ENCODE data around the gene CCND1. TPM values are rescaled to one million over a fixed set of nuclear protein-coding genes. Genes with fewer than 3 reads are reported as not detected.

Gene CCND1
- polyA plus RNA-seq, 1 experiment, result 249 TPM

GRCh38 chr11:69648679-69649575 is 8.0 kb downstream of the CCND1 start:
- Histone ChIP-seq H3K4me3 (ENCODE audit: low read depth, low read length) (no peak overlapping the region), H3K9me3 (ENCODE audit: control insufficient read depth, insufficient read depth, low read length) (no peaks in the 10 kb centered on the region), H3K27me3 (ENCODE audit: control insufficient read depth, insufficient read depth, low read length) (no peaks in the 10 kb centered on the region), H3K27ac (ENCODE audit: low read depth, low read length) (peak overlapping the region; percentile 39)
- no peak for TF ChIP-seq CTCF (IDR thresholded peaks at IDR 0.05; ENCODE audit: low read depth, low read length)
- DNase-seq (ENCODE audit: low read depth, low spot score), result no peak
- ChIA-PET POLR2A (interaction anchor here (0.6 kb wide), 1 partner anchor 971 kb away, joined by 3 read pairs; no protein-coding TSS in a partner anchor), CTCF (no interaction called here)

- CTCF ChIA-PET, result no interaction called here
- no peak for TF ChIP-seq CTCF (IDR thresholded peaks at IDR 0.05; ENCODE audit: low read depth, low read length)
- Histone ChIP-seq H3K4me3 (ENCODE audit: low read depth, low read length) (no peak overlapping the region), H3K27ac (ENCODE audit: low read depth, low read length) (peak overlapping the region; percentile 39), H3K9me3 (ENCODE audit: control insufficient read depth, insufficient read depth, low read length) (peaks cover 3% of the 10 kb centered on the region; the same call in 1 of the 2 replicates), H3K27me3 (ENCODE audit: control insufficient read depth, insufficient read depth, low read length) (no peaks in the 10 kb centered on the region)
- DNase-seq (ENCODE audit: low read depth, low spot score), result no peak
- POLR2A ChIA-PET, result no interaction called here
Measured at GRCh38 chr11:69649576-69649900, 8.6 kb downstream of the CCND1 start.

GRCh38 chr11:69650081-69650831 is 9.3 kb downstream of the CCND1 start:
- ChIA-PET CTCF (no interaction called here), POLR2A (no interaction called here)
- peaks cover 3% of the 10 kb centered on the region; the same call in 1 of the 2 replicates for H3K9me3 ChIP-seq (ENCODE audit: control insufficient read depth, insufficient read depth, low read length)
- no peak overlapping the region for H3K4me3 ChIP-seq (ENCODE audit: low read depth, low read length)
- no peaks in the 10 kb centered on the region for H3K27me3 ChIP-seq (ENCODE audit: control insufficient read depth, insufficient read depth, low read length)
- no peak for TF ChIP-seq CTCF (IDR thresholded peaks at IDR 0.05; ENCODE audit: low read depth, low read length)
- peak overlapping the region; percentile 39 for H3K27ac ChIP-seq (ENCODE audit: low read depth, low read length)
- no peak for DNase-seq (ENCODE audit: low read depth, low spot score)

GRCh38 chr11:69650832-69651344 is 9.9 kb downstream of the CCND1 start:
- no peak overlapping the region for H3K27ac ChIP-seq (ENCODE audit: low read depth, low read length)
- ChIA-PET CTCF (no interaction called here), POLR2A (no interaction called here)
- H3K27me3 ChIP-seq (ENCODE audit: control insufficient read depth, insufficient read depth, low read length), result no peaks in the 10 kb centered on the region
- H3K9me3 ChIP-seq (ENCODE audit: control insufficient read depth, insufficient read depth, low read length), result peaks cover 3% of the 10 kb centered on the region; the same call in 1 of the 2 replicates
- no peak for TF ChIP-seq CTCF (IDR thresholded peaks at IDR 0.05; ENCODE audit: low read depth, low read length)
- no peak overlapping the region for H3K4me3 ChIP-seq (ENCODE audit: low read depth, low read length)
- DNase-seq (ENCODE audit: low read depth, low spot score), result no peak
